Stimulated activated CD4-positive, alpha-beta T cell treated with anti-CD3 and anti-CD28 coated beads, Interleukin-4, amount 100 ng/mL, for 48 hours (primary cell): Measurements from ENCODE around the gene STK11.
A peak's percentile ranks its signal among the peaks of the same experiment; 100 is the strongest.

Experiments
- DNase-seq, 2 donors: peaks; one replicate each; pipeline ENCODE4 v3.0.0-alpha.2; 2020; ENCODE audit warnings: low read depth in 2 of 2

Gene STK11

DNA sequence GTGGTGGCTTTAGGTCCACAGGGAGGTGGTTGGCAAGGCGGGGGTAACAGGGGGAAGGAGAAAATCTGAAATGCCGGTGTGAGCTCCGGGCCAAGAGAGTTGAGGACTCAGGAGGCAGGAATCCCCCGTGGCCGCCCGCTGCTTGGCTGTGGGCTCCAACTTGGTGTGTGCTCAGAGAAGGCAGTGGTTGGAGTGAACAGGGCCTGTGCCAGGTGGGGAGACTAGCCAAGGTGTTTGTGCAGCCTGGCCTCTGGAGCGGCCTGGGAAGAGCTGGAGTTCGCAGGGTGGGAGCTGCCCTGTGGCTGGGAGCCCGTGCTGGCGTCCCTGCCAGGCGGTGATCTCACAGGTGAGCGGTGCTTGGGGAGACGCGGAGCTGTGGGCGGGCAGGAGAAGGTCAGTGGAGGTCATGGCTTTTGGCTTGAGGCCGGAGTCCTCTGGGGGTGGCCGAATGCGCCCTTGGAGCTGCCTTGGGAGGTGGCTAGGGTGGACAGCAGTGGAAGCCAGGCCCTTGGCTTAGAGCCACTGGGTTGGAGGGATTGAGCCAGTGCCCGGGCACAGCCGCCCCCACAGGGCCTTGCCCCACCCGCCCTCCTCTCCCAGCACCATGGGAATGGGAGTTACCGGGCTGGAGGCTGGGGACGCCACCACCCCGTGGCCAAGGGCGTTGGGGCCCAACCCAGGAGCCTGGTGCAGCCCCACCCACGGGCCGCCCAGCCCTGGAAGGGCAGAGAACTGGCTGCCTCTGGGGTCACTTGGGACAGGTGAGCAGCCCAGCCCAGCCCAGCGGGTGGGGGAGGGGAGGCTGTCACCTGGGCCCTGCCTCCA is 56.4 kb downstream of the STK11 start:
- no peak for DNase-seq

DNA sequence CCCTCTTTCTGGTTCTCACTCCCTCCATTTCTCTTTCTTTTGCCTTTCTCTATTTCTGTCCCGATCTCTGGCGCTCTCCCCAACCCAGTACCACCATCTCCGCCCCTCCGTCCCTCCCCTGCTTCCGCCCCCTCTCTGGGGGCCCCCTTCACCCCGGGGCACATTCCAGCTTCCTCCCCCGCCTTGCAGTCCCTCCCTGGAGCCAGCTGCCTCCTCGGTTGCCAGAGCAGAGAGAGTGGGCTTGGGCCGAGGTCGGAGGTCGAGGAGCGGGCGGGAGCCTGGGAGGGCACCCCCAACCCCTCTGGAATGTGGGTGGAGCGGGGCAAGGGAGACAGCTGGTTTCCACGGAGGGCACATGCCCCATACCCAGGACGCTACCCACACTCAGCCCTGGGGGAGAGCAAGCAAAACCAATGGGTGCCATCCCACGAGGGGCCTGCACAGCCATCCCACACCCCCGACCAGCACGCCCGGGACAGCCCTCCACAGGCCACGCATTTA is 57.1 kb downstream of the STK11 start:
- no peak for DNase-seq

DNA sequence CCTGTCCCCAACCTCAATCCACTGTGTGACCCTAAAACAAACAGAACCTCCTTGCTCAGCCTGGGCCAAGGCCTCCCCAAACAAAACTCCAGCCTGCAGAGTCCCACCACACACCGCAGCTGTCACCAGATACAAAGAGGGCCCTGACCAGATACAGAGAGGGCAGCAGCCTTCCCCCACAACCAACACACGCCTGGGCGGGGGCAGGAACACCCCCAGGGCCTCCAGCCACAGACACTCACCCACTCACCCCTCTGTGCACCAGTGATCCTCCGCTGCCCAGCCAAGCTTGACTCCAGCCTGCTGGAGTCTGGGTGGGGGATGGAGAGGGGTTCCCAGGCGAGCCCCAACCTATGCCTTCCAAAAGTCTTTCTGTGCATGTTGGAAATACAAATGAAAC is 57.6 kb downstream of the STK11 start:
- no peak for DNase-seq

DNA sequence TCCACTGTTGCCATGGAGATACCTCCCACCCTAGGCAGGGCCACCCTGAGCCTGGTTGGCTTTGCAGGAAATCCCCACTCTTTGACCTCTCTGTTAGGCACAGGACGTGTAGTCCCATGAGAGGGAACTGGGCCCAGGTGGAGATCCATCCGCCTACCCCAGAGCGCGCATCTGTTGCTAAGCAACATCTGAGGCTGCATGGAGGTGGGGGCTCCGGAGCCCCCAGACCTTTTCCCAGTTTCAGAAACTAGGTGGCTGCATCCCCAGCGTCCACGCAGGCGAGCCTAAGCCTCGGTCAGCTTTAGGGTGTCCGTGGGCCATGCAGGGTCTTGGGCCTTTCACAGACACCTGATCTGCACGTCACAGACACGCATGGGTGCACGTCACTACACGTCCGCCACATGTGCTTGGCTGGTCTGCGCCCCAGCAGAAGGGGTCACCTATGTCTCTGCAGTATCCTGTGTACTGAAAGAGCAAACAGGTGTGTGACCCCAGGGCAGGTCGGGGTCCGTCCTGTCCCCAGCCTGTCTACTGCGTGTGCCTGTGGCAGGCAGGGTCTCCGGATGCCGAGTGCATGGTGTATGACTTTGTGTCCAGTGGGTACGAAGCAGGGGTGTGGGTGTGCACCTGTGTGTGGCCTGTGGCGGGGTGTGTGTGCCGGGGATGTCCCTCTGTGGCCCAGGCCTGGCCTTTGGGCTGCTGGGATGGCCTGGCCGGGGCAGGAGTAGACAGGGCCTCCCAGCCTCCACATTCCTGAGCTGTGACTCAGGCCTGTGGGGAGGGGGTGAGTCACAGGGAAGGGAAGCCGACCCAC is 59.4 kb downstream of the STK11 start:
- DNase-seq, result no peak

DNA sequence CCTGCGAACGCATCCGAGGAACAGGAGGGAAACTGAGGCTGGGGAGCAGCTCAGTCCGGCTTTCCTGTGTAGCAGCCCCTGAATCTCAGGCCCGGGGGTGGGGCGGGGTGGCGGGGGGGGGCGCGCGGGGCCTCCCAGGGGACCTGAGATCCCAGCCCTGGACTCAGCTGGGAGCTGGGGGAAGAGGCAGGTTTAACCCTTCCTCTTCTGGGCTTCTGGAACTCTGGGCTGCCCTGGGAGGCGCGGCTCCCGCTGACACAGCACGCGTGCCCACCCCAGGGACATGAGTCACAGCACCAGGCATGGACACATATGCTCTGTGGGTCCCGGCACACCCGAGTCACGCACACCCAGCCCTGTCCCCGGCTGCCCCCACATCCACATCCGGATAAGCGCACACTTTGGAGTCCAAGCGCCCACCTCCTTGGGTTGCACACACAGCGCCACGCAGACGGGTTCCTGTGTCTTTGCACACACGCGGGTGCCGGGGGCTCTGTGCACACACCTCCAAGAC is 60.1 kb downstream of the STK11 start:
- no peak for DNase-seq

DNA sequence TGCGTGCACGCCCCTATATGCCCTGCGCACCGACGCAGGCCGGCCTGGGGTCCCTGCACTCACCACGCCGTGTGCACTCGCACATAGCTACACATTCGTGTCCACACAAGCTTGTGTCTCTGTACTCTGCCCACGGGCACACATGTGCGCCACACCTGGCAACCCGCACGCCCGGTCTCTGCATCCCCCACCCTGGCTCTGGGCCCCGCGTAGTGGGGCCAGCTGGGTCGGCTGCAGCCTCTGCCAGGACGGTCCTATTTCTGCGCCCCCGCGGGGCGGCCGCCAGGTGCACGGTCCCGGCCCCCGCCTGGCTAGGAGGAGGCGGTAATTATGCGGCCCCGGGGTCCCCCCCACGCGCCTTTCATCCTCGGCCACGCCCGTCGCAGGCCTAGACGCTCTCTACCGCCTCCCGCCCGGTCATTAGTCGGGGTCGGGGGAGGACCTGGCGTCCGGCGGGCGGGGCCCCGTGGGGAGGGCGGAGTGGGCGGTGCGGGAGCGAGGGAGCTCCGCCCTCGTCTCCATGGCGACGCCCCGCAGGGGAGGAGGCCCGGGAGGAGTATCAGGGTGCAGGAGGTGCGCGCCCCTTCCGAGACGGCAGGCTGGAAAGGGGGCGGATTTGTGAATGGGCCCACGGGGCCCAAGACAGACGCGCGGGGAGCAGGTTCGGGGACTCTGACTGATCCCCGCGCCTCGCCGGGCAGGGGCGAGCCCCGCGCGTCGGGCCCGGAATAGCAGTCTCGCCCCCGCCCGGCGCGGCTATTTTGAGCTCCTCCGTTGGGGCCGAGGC is 60.7 kb downstream of the STK11 start:
- peak; percentile 80 for DNase-seq

DNA sequence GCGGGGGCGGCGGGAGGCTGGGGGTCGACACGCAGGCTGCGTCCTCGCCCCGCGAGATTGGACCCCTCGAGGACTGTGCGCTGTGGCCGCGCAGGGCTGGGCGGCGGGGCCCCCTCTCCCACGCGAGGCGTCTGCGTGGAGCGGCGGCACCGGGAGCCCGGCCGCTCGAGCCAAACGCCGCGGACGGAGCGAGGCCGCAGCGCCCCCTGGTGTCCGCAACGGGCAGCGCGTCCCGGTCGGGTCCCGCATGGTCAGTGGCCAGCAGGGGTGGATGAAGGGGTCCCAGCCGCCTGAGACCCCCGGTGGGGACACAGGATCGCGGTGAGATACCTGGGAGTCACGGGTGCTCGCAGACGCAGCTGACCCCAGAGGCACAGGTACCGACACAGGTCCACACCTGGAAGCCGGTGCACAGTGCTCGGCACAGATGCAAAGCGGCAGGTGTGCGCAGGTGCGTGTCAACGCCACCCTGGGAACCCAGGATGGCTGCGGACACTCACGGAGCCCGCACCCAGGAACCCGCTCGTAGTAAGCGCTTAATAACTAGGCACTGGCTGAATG is 61.4 kb downstream of the STK11 start:
- peak in 1 of 2 donors; percentile 55 for DNase-seq

DNA sequence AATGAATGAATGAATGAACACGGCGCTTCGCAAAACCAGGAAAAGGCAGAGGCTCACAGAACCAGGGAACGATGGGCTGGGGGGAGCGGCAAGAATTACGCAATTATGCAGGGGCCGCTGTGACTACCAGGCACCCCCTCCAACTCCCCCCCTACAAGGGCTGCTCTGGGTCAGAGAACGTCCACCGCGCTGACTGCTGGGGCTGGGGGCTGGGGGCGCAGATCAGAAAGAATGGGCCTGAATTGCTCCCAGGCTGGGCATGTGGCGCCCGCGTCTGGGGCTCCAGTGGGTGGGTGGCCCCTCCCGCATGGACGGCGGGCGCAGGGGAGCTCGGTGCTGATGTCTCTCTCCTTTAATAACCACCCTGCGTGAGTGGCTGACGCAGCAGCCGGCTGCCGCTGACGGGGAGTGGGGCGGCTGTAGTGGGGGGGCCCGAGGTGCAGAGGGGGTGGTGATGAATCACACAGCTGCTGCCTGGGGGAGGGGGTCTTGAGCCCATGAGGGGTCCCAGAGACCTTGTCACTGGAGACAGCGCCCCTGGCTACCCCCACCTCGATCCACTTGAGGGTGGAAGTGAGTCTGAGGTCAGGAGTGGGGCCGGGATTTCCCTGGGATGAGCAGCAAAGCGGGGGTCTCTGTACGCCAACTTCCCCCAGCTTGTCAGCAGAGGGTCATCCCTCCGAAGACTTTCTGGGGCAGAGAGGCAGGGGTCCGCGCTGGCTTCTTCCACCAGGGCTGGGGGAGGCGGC is 62.1 kb downstream of the STK11 start:
- DNase-seq, result no peak

DNA sequence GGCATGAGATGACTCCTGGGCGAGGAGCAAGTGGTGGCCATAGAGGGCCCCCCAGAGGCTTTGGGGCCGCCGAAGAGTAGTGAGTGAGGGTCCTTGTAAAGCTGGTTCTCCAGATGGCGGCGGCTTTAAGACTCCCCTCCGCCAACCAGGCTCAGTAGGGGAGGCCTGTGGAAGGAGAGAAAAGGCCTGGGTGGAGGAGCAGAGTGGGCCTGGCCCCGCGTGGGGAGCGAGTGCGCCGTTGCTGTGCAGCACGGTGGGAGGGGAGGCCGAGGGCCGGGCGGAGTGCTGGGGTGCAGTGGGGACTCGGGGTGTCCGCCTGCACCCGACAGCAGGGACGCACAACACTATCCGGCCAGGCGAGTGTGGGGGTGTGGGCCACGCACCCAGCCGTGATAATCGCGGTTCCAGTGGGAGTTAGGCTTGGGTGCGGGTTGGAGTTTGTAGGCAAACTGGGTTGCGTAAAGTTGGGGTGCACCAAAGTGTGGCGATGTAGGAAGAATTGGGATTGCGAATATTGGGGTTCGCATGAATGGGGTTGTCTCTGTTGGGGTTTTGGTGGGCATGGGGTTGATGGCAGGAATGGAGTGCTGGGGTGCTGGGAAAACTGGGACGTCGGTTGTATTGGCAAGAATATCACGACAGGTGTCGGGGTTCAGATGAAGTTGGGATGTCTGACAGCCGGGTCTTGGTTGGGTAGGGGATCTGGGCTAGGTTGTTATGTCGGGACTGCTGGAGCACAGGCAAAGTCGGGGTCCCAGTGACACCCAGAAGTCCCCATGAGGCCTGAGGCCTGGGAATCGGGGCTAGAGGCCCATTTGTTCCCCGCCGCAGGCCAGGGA is 62.9 kb downstream of the STK11 start:
- DNase-seq, result no peak

DNA sequence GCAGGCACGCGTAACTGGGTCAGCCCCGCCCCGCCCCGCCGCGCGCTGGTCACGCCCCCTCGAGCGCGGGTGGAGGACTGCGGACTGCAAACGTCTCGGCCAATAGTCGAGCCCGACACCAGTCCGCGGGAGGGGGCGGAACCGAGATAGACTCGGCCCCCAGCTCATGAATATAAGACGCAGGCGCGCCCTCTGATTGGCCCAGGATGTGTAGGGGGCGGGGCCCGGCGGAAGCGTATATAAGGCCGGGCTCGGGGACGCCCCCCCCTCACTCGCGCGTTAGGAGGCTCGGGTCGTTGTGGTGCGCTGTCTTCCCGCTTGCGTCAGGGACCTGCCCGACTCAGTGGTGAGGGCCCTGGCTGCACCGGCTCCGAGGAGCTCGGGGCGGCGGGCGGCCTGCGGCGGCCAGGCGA is 63.5 kb downstream of the STK11 start, which contains the start of gene CIRBP:
Gene CIRBP, plus strand, starts transcription at position 268 of the 413 bp plus-strand sequence. CDS start 1,602 bp downstream, outside the sequence.
- peak; percentile 99 for DNase-seq

DNA sequence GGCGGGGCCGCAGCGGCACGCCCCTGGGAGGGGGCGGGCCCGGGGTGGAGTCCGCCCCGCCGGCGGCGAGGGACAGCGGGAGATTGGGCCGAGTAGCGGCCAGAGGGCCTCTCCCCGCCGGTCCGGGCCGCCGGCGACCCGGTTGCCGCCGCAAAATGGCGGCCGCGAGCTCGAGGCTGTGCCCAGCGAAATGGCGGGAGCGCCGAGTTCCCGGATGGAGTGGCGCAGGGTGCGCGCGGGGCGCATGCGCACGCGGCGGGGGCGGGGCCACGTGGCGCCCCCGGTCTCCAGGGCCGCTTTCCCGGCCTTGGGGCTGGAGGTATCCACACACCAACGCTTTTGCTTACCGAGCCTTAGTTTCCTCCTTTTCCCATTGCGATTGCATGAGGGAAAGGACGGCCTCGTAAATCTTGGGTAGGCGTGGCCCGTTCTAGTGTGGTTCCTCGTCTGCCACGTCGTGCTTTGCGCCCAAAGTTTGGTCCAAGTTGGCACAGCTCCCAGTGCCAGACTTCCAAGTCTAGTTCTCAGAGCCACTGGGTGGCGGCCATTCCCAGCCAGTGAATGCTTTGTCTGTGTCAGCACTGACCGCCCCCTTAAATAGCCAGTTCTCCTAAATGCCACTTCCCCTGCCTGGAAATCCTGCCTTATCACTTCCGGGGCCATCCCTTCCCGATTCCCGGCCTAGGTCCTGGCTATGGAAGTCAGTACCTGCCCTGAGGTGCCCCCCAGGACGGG is 64.1 kb downstream of the STK11 start:
- peak; percentile 79 to 83 for DNase-seq

DNA sequence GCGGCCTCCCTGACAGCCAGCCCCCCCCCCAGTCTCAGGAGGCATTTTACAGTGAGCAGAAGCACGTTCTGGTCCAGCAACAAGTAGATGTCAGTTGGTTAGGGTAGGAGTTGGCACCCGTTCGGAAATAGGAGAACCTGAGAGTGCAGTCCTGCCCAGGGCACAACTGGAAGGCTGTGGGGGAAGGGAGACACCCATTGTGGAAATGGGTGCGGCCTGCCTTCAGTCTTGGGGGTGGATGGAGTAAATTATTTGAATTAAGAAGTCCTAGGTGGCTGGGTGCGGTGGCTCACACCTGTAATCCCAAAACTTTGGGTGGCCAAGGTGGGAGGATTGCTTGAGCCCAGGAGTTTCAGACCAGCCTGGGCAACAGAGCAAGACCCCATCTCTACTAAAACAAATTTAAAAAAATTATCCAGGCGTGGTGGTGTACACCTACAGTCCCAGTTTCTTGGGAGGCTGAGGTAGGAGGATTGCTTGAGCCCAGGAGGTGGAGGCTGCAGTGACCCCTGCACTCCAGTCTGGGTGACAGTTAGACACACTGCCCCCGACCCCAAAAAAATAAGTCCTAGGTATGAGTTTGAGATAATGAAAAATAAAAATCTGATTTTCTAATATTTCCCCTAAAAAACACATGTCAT is 64.8 kb downstream of the STK11 start:
- no peak for DNase-seq

DNA sequence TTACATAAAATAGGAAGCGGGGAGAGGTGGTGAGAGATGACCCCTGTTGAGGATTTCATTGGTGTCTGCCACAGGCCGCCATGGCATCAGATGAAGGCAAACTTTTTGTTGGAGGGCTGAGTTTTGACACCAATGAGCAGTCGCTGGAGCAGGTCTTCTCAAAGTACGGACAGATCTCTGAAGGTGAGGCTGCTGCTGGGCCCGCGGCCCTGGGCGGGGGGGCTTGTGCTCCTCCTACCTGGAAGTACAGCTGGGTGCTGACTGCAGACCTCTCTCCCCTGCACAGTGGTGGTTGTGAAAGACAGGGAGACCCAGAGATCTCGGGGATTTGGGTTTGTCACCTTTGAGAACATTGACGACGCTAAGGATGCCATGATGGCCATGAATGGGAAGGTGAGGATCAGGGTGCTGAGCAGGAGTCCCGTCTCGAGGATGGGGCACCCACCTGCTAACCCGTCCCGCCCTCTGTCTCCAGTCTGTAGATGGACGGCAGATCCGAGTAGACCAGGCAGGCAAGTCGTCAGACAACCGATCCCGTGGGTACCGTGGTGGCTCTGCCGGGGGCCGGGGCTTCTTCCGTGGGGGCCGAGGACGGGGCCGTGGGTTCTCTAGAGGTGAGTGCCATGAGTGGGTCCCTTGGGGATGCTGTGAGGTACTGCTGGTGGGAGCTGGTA is 65.4 kb downstream of the STK11 start:
- DNase-seq, result no peak

DNA sequence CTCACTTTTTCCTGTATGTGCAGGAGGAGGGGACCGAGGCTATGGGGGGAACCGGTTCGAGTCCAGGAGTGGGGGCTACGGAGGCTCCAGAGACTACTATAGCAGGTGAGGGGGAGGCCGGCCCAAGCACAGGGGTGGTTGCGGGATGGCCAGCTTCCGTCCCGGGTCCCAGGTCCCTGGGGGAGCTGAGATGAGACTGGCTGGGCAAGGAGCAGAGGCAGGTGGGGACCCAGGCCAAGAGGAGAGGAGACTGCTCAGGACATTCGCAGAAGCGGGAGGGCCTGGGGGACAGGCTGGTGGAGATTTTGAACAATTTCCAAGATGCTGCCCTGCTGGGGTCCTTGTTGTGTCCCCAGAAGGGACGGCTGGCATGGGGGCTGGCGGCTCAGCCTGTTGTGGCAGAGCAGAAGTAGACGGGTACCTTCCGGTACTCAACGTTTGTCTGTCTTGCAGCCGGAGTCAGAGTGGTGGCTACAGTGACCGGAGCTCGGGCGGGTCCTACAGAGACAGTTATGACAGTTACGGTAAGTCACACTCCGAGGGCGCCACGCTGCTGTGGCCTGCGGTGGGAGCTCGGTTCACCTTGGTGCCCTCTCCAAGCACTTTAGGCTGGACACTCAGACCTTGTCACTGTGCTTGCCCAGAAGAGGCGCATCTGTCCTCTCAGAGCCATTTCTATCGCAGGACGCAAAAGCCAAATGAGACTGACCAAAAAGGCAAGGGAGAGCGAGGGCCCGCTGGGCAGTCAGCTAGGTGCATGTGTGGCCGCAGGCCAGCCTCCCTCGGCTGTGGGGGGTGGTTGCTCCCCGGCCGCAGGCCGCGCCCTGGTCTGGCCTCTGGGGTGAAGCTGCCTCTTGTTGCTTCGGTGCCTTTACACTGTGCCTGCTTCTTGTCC is 66.2 kb downstream of the STK11 start:
- DNase-seq, result no peak

DNA sequence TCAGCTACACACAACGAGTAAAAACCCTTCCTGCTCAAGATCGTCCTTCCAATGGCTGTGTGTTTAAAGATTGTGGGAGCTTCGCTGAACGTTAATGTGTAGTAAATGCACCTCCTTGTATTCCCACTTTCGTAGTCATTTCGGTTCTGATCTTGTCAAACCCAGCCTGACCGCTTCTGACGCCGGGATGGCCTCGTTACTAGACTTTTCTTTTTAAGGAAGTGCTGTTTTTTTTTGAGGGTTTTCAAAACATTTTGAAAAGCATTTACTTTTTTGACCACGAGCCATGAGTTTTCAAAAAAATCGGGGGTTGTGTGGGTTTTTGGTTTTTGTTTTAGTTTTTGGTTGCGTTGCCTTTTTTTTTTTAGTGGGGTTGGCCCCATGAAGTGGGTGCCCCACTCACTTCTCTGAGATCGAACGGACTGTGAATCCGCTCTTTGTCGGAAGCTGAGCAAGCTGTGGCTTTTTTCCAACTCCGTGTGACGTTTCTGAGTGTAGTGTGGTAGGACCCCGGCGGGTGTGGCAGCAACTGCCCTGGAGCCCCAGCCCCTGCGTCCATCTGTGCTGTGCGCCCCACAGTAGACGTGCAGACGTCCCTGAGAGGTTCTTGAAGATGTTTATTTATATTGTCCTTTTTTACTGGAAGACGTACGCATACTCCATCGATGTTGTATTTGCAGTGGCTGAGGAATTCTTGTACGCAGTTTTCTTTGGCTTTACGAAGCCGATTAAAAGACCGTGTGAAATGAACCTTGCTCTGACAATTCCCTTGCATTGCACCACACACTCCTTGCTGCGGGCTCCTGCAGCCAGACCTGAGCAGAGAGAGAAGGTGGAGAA is 67.1 kb downstream of the STK11 start:
- DNase-seq, result no peak
